ENCODE results near the gene MARCHF2.

The MARCHF2 gene

DNA sequence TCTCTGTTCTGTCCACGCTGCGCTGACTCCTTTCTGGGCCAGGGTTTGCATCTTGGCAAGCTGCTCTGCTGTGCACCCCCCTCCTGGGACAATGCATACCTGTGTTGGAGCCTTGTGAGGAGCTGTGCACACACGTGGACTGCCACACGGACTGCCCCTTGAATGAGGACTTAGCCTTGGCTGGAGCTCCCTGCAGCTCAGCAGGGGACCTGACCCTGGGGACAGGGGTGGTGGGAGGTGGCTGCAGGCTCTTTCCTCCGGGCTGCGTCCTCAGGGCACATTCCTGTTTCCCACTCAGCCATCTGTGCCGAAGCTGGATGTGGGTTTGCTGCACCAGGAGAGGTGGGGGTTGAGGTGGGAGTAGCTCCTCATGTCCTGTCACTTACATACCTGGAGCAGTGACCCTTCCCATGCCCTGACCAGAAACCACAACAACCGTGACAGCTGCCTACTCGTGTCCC is 14.8 kb upstream of the MARCHF2 start:
- ChIA-PET POLR2A (interaction anchor here (1.0 to 1.1 kb wide), 2 partner anchors 43 to 46 kb away, joined by 3 read pairs; no protein-coding TSS in a partner anchor), CTCF (interaction anchor here (0.6 to 4.8 kb wide), 7 partner anchors 11 to 1497 kb away, joined by 3 to 87 read pairs (median 4); no protein-coding TSS in a partner anchor)
- Histone ChIP-seq H3K4me3 (ENCODE audit: low read depth, low read length) (no peak overlapping the region), H3K36me3 (ENCODE audit: control insufficient read depth in 2 of 2, insufficient read depth in 1 of 2, low read length in 2 of 2) (peaks cover 0 to 25% of the 10 kb centered on the region in 2 experiments; a peak in 2 of 3 replicates), H3K27ac (ENCODE audit: extremely low read depth, low read depth, low read length) (no peak overlapping the region), H3K9me3 (ENCODE audit: control insufficient read depth, insufficient read depth, low read depth, low read length) (no peaks in the 10 kb centered on the region), H3K4me1 (ENCODE audit: control insufficient read depth, insufficient read depth, low read length) (no peaks in the 10 kb centered on the region)
- TF ChIP-seq ZNF140 (tag by site-specific recombination; IDR thresholded peaks at IDR 0.05) (no peak), ZNF148 (tag by site-specific recombination; IDR thresholded peaks at IDR 0.05; ENCODE audit: borderline replicate concordance) (no peak), ZNF560 (tag by site-specific recombination; IDR thresholded peaks at IDR 0.05; ENCODE audit: borderline replicate concordance) (no peak), ZFP41 (tag by site-specific recombination; IDR thresholded peaks at IDR 0.05; ENCODE audit: borderline replicate concordance) (no peak), ZNF600 (tag by site-specific recombination; IDR thresholded peaks at IDR 0.05) (peak; percentile 50; the same call in 1 of the 2 replicates), MEIS1 (CRISPR knock-in tag; IDR thresholded peaks at IDR 0.05; ENCODE audit: borderline replicate concordance) (no peak), ZNF654 (tag by site-specific recombination; IDR thresholded peaks at IDR 0.05; ENCODE audit: low read depth) (no peak), PATZ1 (tag by site-specific recombination; IDR thresholded peaks at IDR 0.05) (no peak), ZFHX2 (tag by site-specific recombination; conservative IDR thresholded peaks at IDR 0.05) (peak; percentile 74), GLIS1 (tag by site-specific recombination; IDR thresholded peaks at IDR 0.05) (peak; percentile 30; the same call in 1 of the 2 replicates), ZNF391 (tag by site-specific recombination; IDR thresholded peaks at IDR 0.05; ENCODE audit: borderline replicate concordance, low read depth) (no peak), ZNF133 (tag by site-specific recombination; IDR thresholded peaks at IDR 0.05) (no peak), EGR2 (tag by site-specific recombination; IDR thresholded peaks at IDR 0.05; ENCODE audit: low read depth) (peak; percentile 96)
- TF ChIP-seq, protein P1, sequence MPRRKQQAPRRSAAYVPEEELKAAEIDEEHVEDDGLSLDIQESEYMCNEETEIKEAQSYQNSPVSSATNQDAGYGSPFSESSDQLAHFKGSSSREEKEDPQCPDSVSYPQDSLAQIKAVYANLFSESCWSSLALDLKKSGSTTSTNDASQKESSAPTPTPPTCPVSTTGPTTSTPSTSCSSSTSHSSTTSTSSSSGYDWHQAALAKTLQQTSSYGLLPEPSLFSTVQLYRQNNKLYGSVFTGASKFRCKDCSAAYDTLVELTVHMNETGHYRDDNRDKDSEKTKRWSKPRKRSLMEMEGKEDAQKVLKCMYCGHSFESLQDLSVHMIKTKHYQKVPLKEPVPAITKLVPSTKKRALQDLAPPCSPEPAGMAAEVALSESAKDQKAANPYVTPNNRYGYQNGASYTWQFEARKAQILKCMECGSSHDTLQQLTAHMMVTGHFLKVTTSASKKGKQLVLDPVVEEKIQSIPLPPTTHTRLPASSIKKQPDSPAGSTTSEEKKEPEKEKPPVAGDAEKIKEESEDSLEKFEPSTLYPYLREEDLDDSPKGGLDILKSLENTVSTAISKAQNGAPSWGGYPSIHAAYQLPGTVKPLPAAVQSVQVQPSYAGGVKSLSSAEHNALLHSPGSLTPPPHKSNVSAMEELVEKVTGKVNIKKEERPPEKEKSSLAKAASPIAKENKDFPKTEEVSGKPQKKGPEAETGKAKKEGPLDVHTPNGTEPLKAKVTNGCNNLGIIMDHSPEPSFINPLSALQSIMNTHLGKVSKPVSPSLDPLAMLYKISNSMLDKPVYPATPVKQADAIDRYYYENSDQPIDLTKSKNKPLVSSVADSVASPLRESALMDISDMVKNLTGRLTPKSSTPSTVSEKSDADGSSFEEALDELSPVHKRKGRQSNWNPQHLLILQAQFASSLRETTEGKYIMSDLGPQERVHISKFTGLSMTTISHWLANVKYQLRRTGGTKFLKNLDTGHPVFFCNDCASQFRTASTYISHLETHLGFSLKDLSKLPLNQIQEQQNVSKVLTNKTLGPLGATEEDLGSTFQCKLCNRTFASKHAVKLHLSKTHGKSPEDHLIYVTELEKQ (tag by site-specific recombination; IDR thresholded peaks at IDR 0.05; ENCODE audit: borderline replicate concordance) = no peak
- TF ChIP-seq, protein P2, sequence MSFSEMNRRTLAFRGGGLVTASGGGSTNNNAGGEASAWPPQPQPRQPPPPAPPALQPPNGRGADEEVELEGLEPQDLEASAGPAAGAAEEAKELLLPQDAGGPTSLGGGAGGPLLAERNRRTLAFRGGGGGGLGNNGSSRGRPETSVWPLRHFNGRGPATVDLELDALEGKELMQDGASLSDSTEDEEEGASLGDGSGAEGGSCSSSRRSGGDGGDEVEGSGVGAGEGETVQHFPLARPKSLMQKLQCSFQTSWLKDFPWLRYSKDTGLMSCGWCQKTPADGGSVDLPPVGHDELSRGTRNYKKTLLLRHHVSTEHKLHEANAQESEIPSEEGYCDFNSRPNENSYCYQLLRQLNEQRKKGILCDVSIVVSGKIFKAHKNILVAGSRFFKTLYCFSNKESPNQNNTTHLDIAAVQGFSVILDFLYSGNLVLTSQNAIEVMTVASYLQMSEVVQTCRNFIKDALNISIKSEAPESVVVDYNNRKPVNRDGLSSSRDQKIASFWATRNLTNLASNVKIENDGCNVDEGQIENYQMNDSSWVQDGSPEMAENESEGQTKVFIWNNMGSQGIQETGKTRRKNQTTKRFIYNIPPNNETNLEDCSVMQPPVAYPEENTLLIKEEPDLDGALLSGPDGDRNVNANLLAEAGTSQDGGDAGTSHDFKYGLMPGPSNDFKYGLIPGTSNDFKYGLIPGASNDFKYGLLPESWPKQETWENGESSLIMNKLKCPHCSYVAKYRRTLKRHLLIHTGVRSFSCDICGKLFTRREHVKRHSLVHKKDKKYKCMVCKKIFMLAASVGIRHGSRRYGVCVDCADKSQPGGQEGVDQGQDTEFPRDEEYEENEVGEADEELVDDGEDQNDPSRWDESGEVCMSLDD (tag by site-specific recombination; IDR thresholded peaks at IDR 0.05) = no peak
